GM12878 (cell line): Measurements from ENCODE around the gene GCM1. TPM values are rescaled to one million over a fixed set of nuclear protein-coding genes. Genes with fewer than 3 reads are reported as not detected.

Source experiments
- ATAC-seq: fragments of 200-7000 bp; cut with Tn5 transposase; 3 replicates; pipeline ENCODE4 v1.9.1; 2020; ENCODE audit warnings: mild to moderate bottlenecking, moderate library complexity
- BruUV-seq: library from RNA; stranded (reverse); fragments of 400-500 nt; replicated peaks from 2 replicates; lab custom pipeline; 2021; lab: Mats Ljungman, UMichigan
- CTCF ChIA-PET: fragments of 300-600 bp; sonication (Branson Sonifier 250); formaldehyde crosslinking; extraction: SDS; loops from one replicate; lab custom pipeline; 2021; ENCODE audit warnings: inconsistent platforms; lab: Yijun Ruan, JAX
- POLR2A ChIA-PET: fragments of 350-600 bp; formaldehyde crosslinking; extraction: SDS; loops from one replicate; lab custom pipeline; 2021; ENCODE audit warnings: inconsistent platforms; lab: Charles Lee
- RAD21 ChIA-PET: fragments of 300-600 bp; sonication (Branson Sonifier 250); formaldehyde crosslinking; loops from one replicate; lab custom pipeline; 2023; ENCODE audit warnings: antibody characterized with exemption; ENCODE audit not compliant: unreplicated experiment; lab: Charles Lee
- SMC1A ChIA-PET: fragments of 300-600 bp; sonication (Branson Sonifier 250); formaldehyde crosslinking; loops from one replicate; lab custom pipeline; 2023; ENCODE audit not compliant: unreplicated experiment, uncharacterized antibody; lab: Charles Lee
- DNase-seq: peaks from one replicate; pipeline ENCODE4 v3.0.0-alpha.2; 2011; ENCODE audit warnings: low read depth, low spot score
- FAIRE-seq: peaks from 3 replicates; lab custom pipeline; 2011; peaks lifted over from hg19 to GRCh38; lab: Jason Lieb, UNC
- H2AFZ ChIP-seq: 2 replicates; pipeline ENCODE4 v1.6.0; 2011; ENCODE audit warnings: low read depth, low read length, control low read depth; ENCODE audit not compliant: control insufficient read depth
- H3K27ac ChIP-seq: 2 replicates; pipeline ENCODE4 v1.5.1; 2011; ENCODE audit warnings: control low read depth; ENCODE audit not compliant: control insufficient read depth, insufficient read depth
- H3K27me3 ChIP-seq, 2 experiments: replicated peaks in 1 of 2; 2 replicates each; pipeline versions ENCODE4 v1.6.0 to v1.6.1; 2011; ENCODE audit warnings: low read length in 1 of 2; ENCODE audit not compliant: control insufficient read depth in 2 of 2, insufficient read depth in 2 of 2
- H3K36me3 ChIP-seq, 2 experiments: 2 replicates each; pipeline ENCODE4 v1.5.1; 2011; ENCODE audit warnings: low read length in 1 of 2; ENCODE audit not compliant: control insufficient read depth in 2 of 2, insufficient read depth in 2 of 2
- H3K4me1 ChIP-seq: 2 replicates; pipeline ENCODE4 v1.6.1; 2011; ENCODE audit warnings: mild to moderate bottlenecking, low read length, moderate library complexity, mixed read lengths; ENCODE audit not compliant: control insufficient read depth, insufficient read depth
- H3K4me2 ChIP-seq: 2 replicates; pipeline ENCODE4 v1.6.0; 2011; ENCODE audit warnings: control low read depth; ENCODE audit not compliant: control insufficient read depth, insufficient read depth
- H3K4me3 ChIP-seq: fragments of 200-600 bp; sonication (generic); 2 replicates; pipeline ENCODE4 v1.5.1; 2016
- H3K79me2 ChIP-seq: 2 replicates; pipeline ENCODE4 v1.6.0; 2011; ENCODE audit warnings: low read length; ENCODE audit not compliant: control insufficient read depth, insufficient read depth
- H3K9ac ChIP-seq: 2 replicates; pipeline ENCODE4 v1.8.0; 2011; ENCODE audit warnings: low read length, control low read depth, mixed read lengths; ENCODE audit not compliant: control insufficient read depth, insufficient read depth
- H3K9me3 ChIP-seq: replicated peaks from 3 replicates; pipeline ENCODE4 v1.5.1; 2011; ENCODE audit warnings: mild to moderate bottlenecking, low read length; ENCODE audit not compliant: control insufficient read depth, insufficient read depth
- H4K20me1 ChIP-seq: 2 replicates; pipeline ENCODE4 v1.6.0; 2011; ENCODE audit not compliant: control insufficient read depth, insufficient read depth
- CEBPZ ChIP-seq: fragments of 150-350 bp; IDR thresholded peaks from 2 replicates; pipeline ENCODE4 v1.6.1; 2016; ENCODE audit warnings: low read depth, low read length
- CREB1 ChIP-seq: IDR thresholded peaks from 2 replicates; pipeline ENCODE4 v1.6.1; 2012; ENCODE audit warnings: low read depth, mild to moderate bottlenecking, inconsistent platforms
- CUX1 ChIP-seq: IDR thresholded peaks from 2 replicates; pipeline ENCODE4 v1.6.1; 2012; ENCODE audit warnings: improper control_type of control experiment, low read depth, low read length; ENCODE audit not compliant: insufficient replicate concordance
- E2F4 ChIP-seq: IDR thresholded peaks from 2 replicates; pipeline ENCODE4 v1.6.1; 2012; ENCODE audit warnings: low read depth, low read length, improper control_type of control experiment
- FOXK2 ChIP-seq: fragments of 450-650 bp; IDR thresholded peaks from 2 replicates; pipeline ENCODE4 v1.6.1; 2017; ENCODE audit warnings: mild to moderate bottlenecking, moderate library complexity
- IRF4 ChIP-seq: IDR thresholded peaks from 2 replicates; pipeline ENCODE4 v1.6.1; 2011; ENCODE audit warnings: low read depth, low read length
- MXI1 ChIP-seq: fragments of 150-350 bp; IDR thresholded peaks from 2 replicates; pipeline ENCODE4 v1.6.1; 2011; ENCODE audit warnings: low read depth, mild to moderate bottlenecking, inconsistent platforms, low read length, improper control_type of control experiment
- NR2C2 ChIP-seq: IDR thresholded peaks from 2 replicates; pipeline ENCODE4 v1.6.1; 2011; ENCODE audit warnings: borderline replicate concordance, low read depth; ENCODE audit not compliant: control insufficient read depth, insufficient read length
- NRF1 ChIP-seq: conservative IDR thresholded peaks from 2 replicates; pipeline ENCODE4 v1.6.1; 2011; ENCODE audit warnings: mild to moderate bottlenecking, low read depth, low read length, improper control_type of control experiment
- PML ChIP-seq: IDR thresholded peaks from 2 replicates; pipeline ENCODE4 v1.6.1; 2012; ENCODE audit warnings: low read length, inconsistent platforms
- ZBTB4 ChIP-seq: fragments of 450-650 bp; formaldehyde crosslinking; IDR thresholded peaks from 2 replicates; pipeline ENCODE4 v1.4.0; 2022; ENCODE audit warnings: mild to moderate bottlenecking, moderate library complexity
- WGBS: methylation state at CpG from one replicate; pipeline ENCODE4 v1.1.6; 2016; ENCODE audit warnings: low lambda C conversion rate; ENCODE audit not compliant: insufficient replicate concordance, insufficient coverage; ENCODE audit errors: missing lambda C conversion rate; 5-methylcytosine and 5-hydroxymethylcytosine counted together
- in situ Hi-C: fragments of 300-500 bp; cut with MboI; formaldehyde crosslinking; loops from 9 replicates; pipeline ENCODE4 v1.14.3; 2018; ENCODE audit warnings: mixed read lengths
- intact Hi-C: fragments of 100-400 bp; cut with micrococcal nuclease; formaldehyde crosslinking; loops from one replicate; pipeline ENCODE4 v1.14.2; 2022; ENCODE audit not compliant: unreplicated experiment
- polyA plus RNA-seq, 11 experiments: library from polyadenylated mRNA; depleted of rRNA in 4 of 11; unstranded in 6 of 11; stranded (reverse) in 5 of 11; fragments of >200 nt; fragmentation: Nextera tagmentation in 4 of 11; fragmentation: Illumina TruSeq in 1 of 11; extraction: Ambion mirVana in 4 of 11; extraction: Trizol in 1 of 11; gene quantifications; 1 replicate in 1 of 11; 2 replicates in 10 of 11; pipeline versions ENCODE4 v1.2.1 to v1.2.3, GENCODE V29; 2011 to 2016; ENCODE audit warnings: inconsistent platforms in 2 of 11, missing spikeins in 2 of 11, low read depth in 1 of 11
- total RNA-seq, 4 experiments: library from RNA; depleted of rRNA in 3 of 4; stranded (reverse); fragments of >200 nt in 3 of 4; fragmentation: Illumina TruSeq in 1 of 4; extraction: Trizol in 1 of 4; gene quantifications; 2 replicates each; pipeline versions ENCODE4 v1.2.1 to v1.2.3, GENCODE V29; 2013 to 2021

Gene GCM1
- total and polyA plus RNA-seq, 10 of the 15 experiments (the other 5 are each of a cell fraction or from before 2014, with no cell fraction given): 0.04 to 0.08 (median 0.05) TPM; not detected in 5

- BruUV-seq: no TSS peak
- H2AFZ ChIP-seq: no peak overlapping the region
- ATAC-seq (no peak; the same call in none of the 3 replicates), FAIRE-seq (no peak), DNase-seq (no peak)
- no peaks in the 10 kb centered on the region for H3K27me3 ChIP-seq
- H3K36me3 ChIP-seq: no peaks in the 10 kb centered on the region
- H3K4me3 ChIP-seq: no peak overlapping the region
- H3K9me3 ChIP-seq: no peaks in the 10 kb centered on the region
- H3K4me1 ChIP-seq: no peaks in the 10 kb centered on the region
- RAD21 ChIA-PET: no interaction called here
- intact Hi-C loops (loop anchor here (10.0 kb wide), 1 partner anchor 492 kb away; no protein-coding TSS in a partner anchor), in situ Hi-C loops (no loop called here)
- no peaks in the 10 kb centered on the region for H4K20me1 ChIP-seq
- SMC1A ChIA-PET: interaction anchor here (1.6 kb wide), 1 partner anchor 12 kb away, joined by 4 read pairs; no protein-coding TSS in a partner anchor
- POLR2A ChIA-PET: no interaction called here
- no peak overlapping the region for H3K27ac ChIP-seq
- WGBS: 50% methylated on average over 1 of the region's 1 CpG
- H3K79me2 ChIP-seq: no peaks in the 10 kb centered on the region
- no peak overlapping the region for H3K9ac ChIP-seq
- CTCF ChIA-PET: no interaction called here
- H3K4me2 ChIP-seq: no peak overlapping the region
- TF ChIP-seq CUX1 (no peak), E2F4 (no peak), MXI1 (no peak), PML (no peak), NRF1 (no peak), CEBPZ (no peak), NR2C2 (no peak), CREB1 (no peak), FOXK2 (no peak), IRF4 (no peak), ZBTB4 (CRISPR knock-in tag) (no peak)
Measured at GRCh38 chr6:53162606-53163005, 14.0 kb upstream of the GCM1 start.
